Activated CD8-positive, alpha-beta T cell treated with anti-CD3 and anti-CD28 coated beads, Interleukin-2, amount 10 ng/mL, durations not matched to agents 7 days and 5 days (primary cell): Measurements from ENCODE around the gene PPFIBP1. TPM values are rescaled to one million over a fixed set of nuclear protein-coding genes. Genes with fewer than 3 reads are reported as not detected.

ENCODE experiments used
- ATAC-seq: fragments of 150-1000 bp; cut with Tn5 transposase; one replicate; pipeline ENCODE4 v1.10.0; 2021; ENCODE audit warnings: moderate library complexity
- CTCF ChIA-PET: fragments of 350-600 bp; sonication (Branson Sonifier 250); formaldehyde crosslinking; loops from one replicate; lab custom pipeline; 2021; ENCODE audit warnings: antibody characterized with exemption; lab: Charles Lee
- POLR2A ChIA-PET: fragments of 350-600 bp; sonication (Branson Sonifier 250); formaldehyde crosslinking; loops from one replicate; lab custom pipeline; 2021; ENCODE audit warnings: antibody characterized with exemption; lab: Charles Lee
- DNase-seq: peaks from one replicate; pipeline ENCODE4 v3.0.0-alpha.2; 2020
- H3K27ac Mint-ChIP-seq: one replicate; pipeline ENCODE4 v1.8.0; 2021; ENCODE audit warnings: mild to moderate bottlenecking, mixed read lengths
- H3K27me3 Mint-ChIP-seq: one replicate; pipeline ENCODE4 v1.8.0; 2021; ENCODE audit warnings: low read depth, mixed read lengths
- H3K36me3 Mint-ChIP-seq: one replicate; pipeline ENCODE4 v1.8.0; 2021; ENCODE audit warnings: low read depth, mixed read lengths
- H3K4me1 Mint-ChIP-seq: one replicate; pipeline ENCODE4 v1.8.0; 2021; ENCODE audit warnings: low read depth, mixed read lengths
- H3K4me3 Mint-ChIP-seq: one replicate; pipeline ENCODE4 v1.8.0; 2021; ENCODE audit warnings: mild to moderate bottlenecking, mixed read lengths
- H3K9me3 Mint-ChIP-seq: one replicate; pipeline ENCODE4 v1.8.0; 2022; ENCODE audit warnings: mixed read lengths; ENCODE audit not compliant: insufficient read depth
- total RNA-seq, 2 experiments: library from RNA; stranded (reverse); gene quantifications; one replicate each; pipeline ENCODE4 v1.2.3, GENCODE V29; 2021

PPFIBP1 gene
- total RNA-seq, 2 experiments from 2014 or later = 17.5 TPM

- no peak overlapping the region for H3K27ac Mint-ChIP-seq
- no peak for ATAC-seq
- no peak for DNase-seq
- peaks cover 16% of the 10 kb centered on the region for H3K4me1 Mint-ChIP-seq
- H3K27me3 Mint-ChIP-seq = peaks cover 21% of the 10 kb centered on the region
- H3K36me3 Mint-ChIP-seq = no peaks in the 10 kb centered on the region
- ChIA-PET POLR2A (interaction anchor here (0.6 kb wide), 1 partner anchor 162 kb away, joined by 3 read pairs; no protein-coding TSS in a partner anchor), CTCF (interaction anchor here (1.2 to 1.5 kb wide), 3 partner anchors 7 to 119 kb away, joined by 3 to 5 read pairs (median 3); no protein-coding TSS in a partner anchor)
- H3K4me3 Mint-ChIP-seq = no peak overlapping the region
- H3K9me3 Mint-ChIP-seq = no peaks in the 10 kb centered on the region
Measured at GRCh38 chr12:27554421-27555186, 30.6 kb downstream of the PPFIBP1 start.

DNA sequence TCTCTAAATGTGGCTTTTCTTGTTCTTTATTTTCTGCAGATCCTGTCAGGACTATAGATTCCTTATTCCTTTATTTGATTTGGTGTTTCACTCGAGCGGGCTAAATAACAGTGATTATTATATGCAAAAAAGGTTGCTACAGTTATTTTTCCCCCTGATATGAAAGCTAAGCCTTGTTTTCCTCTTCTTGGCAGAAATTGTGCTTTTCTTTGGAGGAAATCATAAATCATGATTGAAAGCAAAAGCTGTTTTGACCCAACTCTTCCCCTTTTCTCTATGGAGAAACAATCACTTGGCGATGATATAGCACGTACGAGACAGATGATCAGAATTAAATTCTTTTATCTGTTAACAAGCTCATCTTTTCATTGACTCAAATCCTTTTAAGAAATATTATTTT lies 31.4 kb downstream of the PPFIBP1 start:
- ChIA-PET CTCF (interaction anchor here (1.2 to 1.5 kb wide), 3 partner anchors 8 to 119 kb away, joined by 3 to 5 read pairs (median 3); no protein-coding TSS in a partner anchor), POLR2A (interaction anchor here (0.6 to 0.9 kb wide), 2 partner anchors 32 to 163 kb away, joined by 3 to 4 read pairs; no protein-coding TSS in a partner anchor)
- peaks cover 16% of the 10 kb centered on the region for H3K4me1 Mint-ChIP-seq
- no peak overlapping the region for H3K4me3 Mint-ChIP-seq
- DNase-seq = no peak
- H3K27ac Mint-ChIP-seq = no peak overlapping the region
- ATAC-seq = no peak
- no peaks in the 10 kb centered on the region for H3K36me3 Mint-ChIP-seq
- peaks cover 21% of the 10 kb centered on the region for H3K27me3 Mint-ChIP-seq
- H3K9me3 Mint-ChIP-seq = no peaks in the 10 kb centered on the region

DNA sequence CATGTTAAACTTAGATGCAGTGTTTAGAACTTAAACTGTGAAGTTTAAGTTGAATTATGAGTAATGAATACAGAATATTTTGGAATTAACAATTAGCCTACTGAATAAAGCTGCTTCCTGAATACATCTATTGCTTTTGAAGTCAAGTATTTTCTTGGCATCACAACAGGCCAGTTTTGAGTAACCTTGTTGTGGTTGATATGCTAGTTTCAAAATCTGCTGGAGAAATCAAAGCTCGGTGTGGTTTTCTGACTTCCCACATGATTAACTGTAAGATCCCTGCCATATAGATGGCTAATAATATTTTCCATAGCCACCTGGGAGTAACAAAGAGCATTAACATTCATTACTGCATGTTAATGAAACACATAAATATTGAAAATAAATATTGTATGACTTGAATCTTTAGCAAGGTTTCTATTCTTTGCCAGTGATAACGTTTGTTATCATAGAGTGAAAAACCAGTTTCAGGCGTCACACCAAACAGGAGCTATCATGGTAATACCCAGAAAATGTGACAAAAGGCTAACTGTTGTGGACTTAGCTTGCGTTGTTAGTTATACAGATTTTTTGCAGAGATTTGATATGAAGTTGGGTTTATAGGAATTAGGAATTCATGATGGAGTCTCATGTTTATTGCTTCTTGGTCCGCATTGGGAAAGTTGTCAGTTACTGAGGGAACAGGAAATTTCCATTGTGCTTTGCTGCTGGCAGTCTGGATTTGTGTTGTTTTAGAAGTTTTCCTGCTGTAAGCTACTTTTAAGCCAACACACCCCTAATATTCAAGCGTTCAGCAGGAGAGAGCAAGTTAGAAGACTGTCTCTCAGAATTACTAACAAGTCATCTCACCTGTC lies 32.1 kb downstream of the PPFIBP1 start:
- ChIA-PET CTCF (interaction anchor here (0.6 to 1.5 kb wide), 5 partner anchors 9 to 256 kb away, joined by 3 to 5 read pairs (median 3); no protein-coding TSS in a partner anchor), POLR2A (interaction anchor here (0.9 kb wide), 1 partner anchor 33 kb away, joined by 4 read pairs; no protein-coding TSS in a partner anchor)
- H3K4me1 Mint-ChIP-seq = peaks cover 16% of the 10 kb centered on the region
- ATAC-seq (no peak), DNase-seq (no peak)
- H3K4me3 Mint-ChIP-seq = no peak overlapping the region
- H3K9me3 Mint-ChIP-seq = no peaks in the 10 kb centered on the region
- H3K27me3 Mint-ChIP-seq = peaks cover 23% of the 10 kb centered on the region
- H3K36me3 Mint-ChIP-seq = no peaks in the 10 kb centered on the region
- no peak overlapping the region for H3K27ac Mint-ChIP-seq

GRCh38 chr12:27560126-27560525 lies 36.1 kb downstream of the PPFIBP1 start:
- Mint-ChIP-seq H3K36me3 (no peaks in the 10 kb centered on the region), H3K4me1 (peaks cover 15% of the 10 kb centered on the region), H3K27ac (no peak overlapping the region), H3K27me3 (peaks cover 14% of the 10 kb centered on the region), H3K9me3 (no peaks in the 10 kb centered on the region), H3K4me3 (no peak overlapping the region)
- ATAC-seq (no peak), DNase-seq (no peak)
- CTCF ChIA-PET = interaction anchor here (0.8 to 0.9 kb wide), 2 partner anchors 29 to 136 kb away, joined by 3 to 4 read pairs; no protein-coding TSS in a partner anchor
- POLR2A ChIA-PET = interaction anchor here (1.2 kb wide), 1 partner anchor 126 kb away, joined by 3 read pairs; no protein-coding TSS in a partner anchor

DNA sequence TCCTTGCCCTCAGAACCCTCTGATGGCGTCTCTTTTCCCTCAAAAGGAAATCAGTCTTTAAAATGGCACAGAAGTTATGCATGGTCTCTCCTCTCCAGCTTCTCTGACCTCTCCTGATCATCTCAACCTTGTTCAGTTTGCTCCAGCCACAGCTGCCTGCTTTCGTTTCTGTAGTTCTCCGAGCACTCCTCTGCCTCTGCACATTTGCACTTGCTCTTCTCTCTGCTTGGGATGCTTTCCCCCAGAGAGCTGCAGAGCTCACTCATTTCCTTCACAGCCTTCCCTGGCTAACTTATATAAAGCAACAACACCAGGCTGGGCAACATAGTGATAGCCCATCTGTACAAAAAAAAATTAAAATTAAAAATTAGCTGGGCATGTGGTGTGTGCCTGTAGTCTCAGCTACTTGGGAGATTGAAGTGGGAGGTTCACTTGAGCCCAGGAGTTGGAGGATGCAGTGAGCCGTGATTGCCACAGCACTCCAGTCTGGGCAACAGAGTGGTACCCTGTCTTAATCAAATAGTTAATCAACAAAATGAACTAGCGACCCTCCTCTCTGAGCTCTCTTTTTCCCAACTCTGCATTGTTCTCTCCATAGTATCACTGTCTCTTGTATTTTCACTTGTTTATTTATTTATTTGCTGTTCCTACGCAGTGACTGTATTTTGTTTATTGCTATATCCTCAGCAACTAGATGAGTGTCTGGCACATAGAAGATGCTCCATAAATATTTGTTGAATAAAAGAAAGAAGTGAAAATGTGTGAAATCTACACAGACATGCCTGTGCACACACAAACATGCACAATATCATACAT lies 37.7 kb downstream of the PPFIBP1 start:
- Mint-ChIP-seq H3K4me1 (no peaks in the 10 kb centered on the region), H3K9me3 (no peaks in the 10 kb centered on the region), H3K27me3 (peaks cover 9% of the 10 kb centered on the region), H3K36me3 (no peaks in the 10 kb centered on the region), H3K4me3 (no peak overlapping the region), H3K27ac (no peak overlapping the region)
- ChIA-PET POLR2A (interaction anchor here (0.6 to 1.2 kb wide), 3 partner anchors 59 to 128 kb away, joined by 3 to 4 read pairs (median 3); no protein-coding TSS in a partner anchor), CTCF (no interaction called here)
- DNase-seq (no peak), ATAC-seq (no peak)

DNA sequence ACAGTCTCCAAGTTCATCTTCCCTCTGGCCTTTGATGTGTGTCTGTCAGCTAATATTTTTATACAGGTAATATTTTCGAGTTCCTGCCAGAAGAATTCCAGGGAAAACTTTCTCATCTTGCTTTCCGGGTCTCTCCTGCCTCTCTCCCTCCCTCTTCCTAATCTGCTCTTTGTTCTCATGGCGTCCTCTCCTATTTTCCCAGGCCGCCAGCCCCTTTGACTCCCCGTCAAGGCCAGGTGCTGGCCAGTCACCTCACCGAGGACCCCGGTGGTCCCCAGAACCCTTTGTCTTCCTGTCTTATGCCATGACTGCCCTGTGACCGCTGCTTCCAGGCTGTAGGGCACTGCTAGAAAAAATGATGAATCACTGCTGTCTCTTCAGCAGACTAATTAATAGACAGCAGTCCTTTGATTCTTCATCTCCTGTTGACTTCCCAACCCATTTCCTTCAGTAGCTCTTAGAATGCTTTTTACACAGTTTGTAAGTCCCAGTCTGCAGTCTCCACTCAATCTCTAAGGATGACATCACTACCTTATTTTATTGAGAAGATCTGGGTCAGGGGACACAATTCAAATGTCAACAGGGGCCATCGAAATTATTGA lies 40.7 kb downstream of the PPFIBP1 start:
- H3K36me3 Mint-ChIP-seq = no peaks in the 10 kb centered on the region
- H3K27ac Mint-ChIP-seq = no peak overlapping the region
- H3K9me3 Mint-ChIP-seq = no peaks in the 10 kb centered on the region
- no peak for ATAC-seq
- H3K4me1 Mint-ChIP-seq = no peaks in the 10 kb centered on the region
- DNase-seq = no peak
- H3K27me3 Mint-ChIP-seq = peaks cover 7% of the 10 kb centered on the region
- no peak overlapping the region for H3K4me3 Mint-ChIP-seq
- POLR2A ChIA-PET = no interaction called here
- CTCF ChIA-PET = no interaction called here

- no peak for DNase-seq
- Mint-ChIP-seq H3K36me3 (no peaks in the 10 kb centered on the region), H3K4me3 (no peak overlapping the region), H3K9me3 (no peaks in the 10 kb centered on the region), H3K27ac (no peak overlapping the region), H3K4me1 (no peaks in the 10 kb centered on the region), H3K27me3 (peaks cover 5% of the 10 kb centered on the region)
- ChIA-PET CTCF (interaction anchor here (1.1 to 1.3 kb wide), 3 partner anchors 10 to 141 kb away, joined by 3 to 6 read pairs (median 5); no protein-coding TSS in a partner anchor), POLR2A (no interaction called here)
- ATAC-seq = no peak
Measured at GRCh38 chr12:27566159-27566558, 42.2 kb downstream of the PPFIBP1 start.

GRCh38 chr12:27566626-27567025 lies 42.6 kb downstream of the PPFIBP1 start:
- CTCF ChIA-PET = interaction anchor here (1.2 to 1.3 kb wide), 2 partner anchors 10 to 142 kb away, joined by 5 to 6 read pairs; no protein-coding TSS in a partner anchor
- Mint-ChIP-seq H3K36me3 (no peaks in the 10 kb centered on the region), H3K4me1 (no peaks in the 10 kb centered on the region), H3K9me3 (no peaks in the 10 kb centered on the region), H3K4me3 (no peak overlapping the region), H3K27me3 (peaks cover 3% of the 10 kb centered on the region), H3K27ac (no peak overlapping the region)
- ATAC-seq = no peak
- POLR2A ChIA-PET = no interaction called here
- no peak for DNase-seq

- CTCF ChIA-PET = no interaction called here
- Mint-ChIP-seq H3K9me3 (no peaks in the 10 kb centered on the region), H3K27me3 (no peaks in the 10 kb centered on the region), H3K27ac (no peak overlapping the region), H3K4me3 (no peak overlapping the region), H3K36me3 (no peaks in the 10 kb centered on the region), H3K4me1 (peaks cover 10% of the 10 kb centered on the region)
- DNase-seq (no peak), ATAC-seq (no peak)
- POLR2A ChIA-PET = no interaction called here
Measured at GRCh38 chr12:27571463-27571862, 47.5 kb downstream of the PPFIBP1 start.

DNA sequence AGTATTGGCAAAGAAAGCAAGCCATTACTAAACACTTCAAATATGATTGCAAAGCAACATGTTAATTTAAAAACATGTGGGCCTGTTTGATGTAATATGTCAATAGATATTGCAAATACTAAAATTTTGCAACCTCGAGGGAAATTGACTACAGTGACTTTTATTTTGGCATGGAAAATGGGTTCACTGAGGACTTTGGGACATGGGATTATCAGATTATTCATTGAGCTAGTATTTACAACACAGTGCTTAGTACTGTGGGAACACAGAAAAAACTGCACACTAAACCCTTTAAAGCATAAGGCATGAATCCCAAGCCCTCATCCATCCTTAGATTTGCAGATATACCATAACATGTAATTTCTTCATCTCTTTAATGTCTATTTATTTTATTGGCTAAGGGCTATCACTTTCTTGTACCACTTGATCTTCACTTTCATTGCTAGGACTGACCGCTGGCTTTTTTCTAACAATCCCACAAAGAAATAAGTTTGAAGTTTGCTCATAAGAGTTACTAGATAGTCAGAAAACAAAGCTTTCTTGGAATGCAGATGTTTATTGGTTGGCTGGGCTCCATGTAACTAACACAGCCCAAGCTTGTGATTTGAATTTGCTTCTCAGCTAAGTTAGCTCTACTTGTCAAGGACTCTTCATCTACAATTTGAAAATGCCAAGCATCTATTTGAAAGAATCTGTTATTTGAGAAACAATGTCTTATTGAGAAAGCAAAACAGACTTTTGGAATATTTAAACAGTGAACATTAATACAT lies 48.7 kb downstream of the PPFIBP1 start:
- DNase-seq (no peak), ATAC-seq (no peak)
- no peaks in the 10 kb centered on the region for H3K27me3 Mint-ChIP-seq
- H3K4me3 Mint-ChIP-seq = no peak overlapping the region
- no peaks in the 10 kb centered on the region for H3K36me3 Mint-ChIP-seq
- H3K9me3 Mint-ChIP-seq = no peaks in the 10 kb centered on the region
- ChIA-PET POLR2A (no interaction called here), CTCF (no interaction called here)
- peaks cover 10% of the 10 kb centered on the region for H3K4me1 Mint-ChIP-seq
- H3K27ac Mint-ChIP-seq = no peak overlapping the region
